Liver (tissue), 9 donors: ENCODE results near the gene GNA15. TPM values are rescaled to one million over a fixed set of nuclear protein-coding genes. Genes with fewer than 3 reads are reported as not detected.
"Not testable (repeated sequence)": the region's sequence is repeated elsewhere in the genome, so short reads cannot be mapped to it uniquely, and the experiment has no call there.

Source experiments
- DNase-seq: peaks from one replicate; pipeline ENCODE4 v3.0.0-alpha.2; 2017; ENCODE audit warnings: low spot score
- H3K27ac ChIP-seq, 2 donors: one replicate each; pipeline ENCODE4 v1.7.0; 2013; ENCODE audit warnings: inconsistent platforms in 2 of 2, low read length in 2 of 2, control low read depth in 1 of 2, low read depth in 1 of 2, mild to moderate bottlenecking in 1 of 2
- H3K27me3 ChIP-seq, 4 donors: one replicate each; pipeline versions ENCODE4 v1.6.1 to v1.7.0; 2013; ENCODE audit warnings: low read length in 3 of 4, inconsistent platforms in 1 of 4, mild to moderate bottlenecking in 1 of 4, moderate library complexity in 1 of 4; ENCODE audit not compliant: control insufficient read depth in 4 of 4, insufficient read depth in 4 of 4
- H3K36me3 ChIP-seq, 4 donors: one replicate each; pipeline versions ENCODE4 v1.6.1 to v1.7.0; 2013; ENCODE audit warnings: low read length in 3 of 4, mild to moderate bottlenecking in 3 of 4, low read depth in 1 of 4, moderate library complexity in 1 of 4; ENCODE audit not compliant: control insufficient read depth in 4 of 4, insufficient read depth in 3 of 4
- H3K4me1 ChIP-seq, 4 donors: one replicate each; pipeline versions ENCODE4 v1.6.1 to v1.7.0; 2013; ENCODE audit warnings: low read length in 3 of 4, mild to moderate bottlenecking in 3 of 4, moderate library complexity in 1 of 4; ENCODE audit not compliant: control insufficient read depth in 4 of 4, insufficient read depth in 4 of 4
- H3K4me3 ChIP-seq, 3 donors: one replicate each; pipeline versions ENCODE4 v1.6.1 to v1.7.0; 2013; ENCODE audit warnings: low read length in 3 of 3, control low read depth in 1 of 3, low read depth in 1 of 3, mild to moderate bottlenecking in 1 of 3
- H3K9ac ChIP-seq, 2 donors: one replicate each; pipeline ENCODE4 v1.7.0; 2013; ENCODE audit warnings: low read length in 2 of 2, mild to moderate bottlenecking in 2 of 2, moderate library complexity in 2 of 2, control low read depth in 1 of 2, low read depth in 1 of 2
- H3K9me3 ChIP-seq, 4 donors: one replicate each; pipeline versions ENCODE4 v1.6.1 to v1.7.0; 2013; ENCODE audit warnings: low read length in 3 of 4; ENCODE audit not compliant: control insufficient read depth in 4 of 4
- ATF3 ChIP-seq: IDR thresholded peaks from 2 replicates; pipeline ENCODE4 v1.6.1; 2016; ENCODE audit warnings: antibody characterized with exemption
- CTCF ChIP-seq: fragments of 150-350 bp; IDR thresholded peaks from 2 replicates; pipeline ENCODE4 v1.5.1; 2017; ENCODE audit warnings: improper control_type of control experiment, low read depth, low read length; ENCODE audit not compliant: missing input control
- EGR1 ChIP-seq, 2 donors: IDR thresholded peaks; 2 replicates each; pipeline ENCODE4 v1.6.1; 2016 to 2018; ENCODE audit warnings: antibody characterized with exemption in 2 of 2, low read depth in 2 of 2
- FOXA1 ChIP-seq: IDR thresholded peaks from 2 replicates; pipeline ENCODE4 v1.6.1; 2016; ENCODE audit warnings: antibody characterized with exemption
- FOXA2 ChIP-seq: IDR thresholded peaks from 2 replicates; pipeline ENCODE4 v1.6.1; 2016; ENCODE audit warnings: antibody characterized with exemption
- GABPA ChIP-seq, 2 donors: IDR thresholded peaks in 1 of 2; conservative IDR thresholded peaks in 1 of 2; 2 replicates each; pipeline ENCODE4 v1.6.1; 2016; ENCODE audit warnings: antibody characterized with exemption in 2 of 2, mild to moderate bottlenecking in 1 of 2, moderate library complexity in 1 of 2
- HNF4A ChIP-seq, 2 donors: conservative IDR thresholded peaks; 2 replicates each; pipeline ENCODE4 v1.6.1; 2016; ENCODE audit warnings: antibody characterized with exemption in 2 of 2, mild to moderate bottlenecking in 2 of 2
- HNF4G ChIP-seq: IDR thresholded peaks from 2 replicates; pipeline ENCODE4 v1.6.1; 2016; ENCODE audit warnings: antibody characterized with exemption
- JUND ChIP-seq, 2 donors: IDR thresholded peaks; 2 replicates each; pipeline ENCODE4 v1.6.1; 2016; ENCODE audit warnings: antibody characterized with exemption in 2 of 2
- MAX ChIP-seq: IDR thresholded peaks from 2 replicates; pipeline ENCODE4 v1.6.1; 2016; ENCODE audit warnings: antibody characterized with exemption
- NR2F2 ChIP-seq: IDR thresholded peaks from 2 replicates; pipeline ENCODE4 v1.6.1; 2016; ENCODE audit warnings: antibody characterized with exemption
- RAD21 ChIP-seq, 2 donors: IDR thresholded peaks; 2 replicates each; pipeline ENCODE4 v1.6.1; 2016; ENCODE audit warnings: antibody characterized with exemption in 2 of 2, mild to moderate bottlenecking in 2 of 2
- REST ChIP-seq: IDR thresholded peaks from 2 replicates; pipeline ENCODE4 v1.6.1; 2016; ENCODE audit warnings: antibody characterized with exemption, mild to moderate bottlenecking
- RXRA ChIP-seq, 2 donors: IDR thresholded peaks; 2 replicates each; pipeline ENCODE4 v1.6.1; 2017 to 2018; ENCODE audit warnings: antibody characterized with exemption in 2 of 2, mild to moderate bottlenecking in 1 of 2
- SP1 ChIP-seq: IDR thresholded peaks from 2 replicates; pipeline ENCODE4 v1.6.1; 2018; ENCODE audit warnings: antibody characterized with exemption, mild to moderate bottlenecking
- TAF1 ChIP-seq: conservative IDR thresholded peaks from 2 replicates; pipeline ENCODE4 v1.6.1; 2016; ENCODE audit warnings: antibody characterized with exemption, mild to moderate bottlenecking
- YY1 ChIP-seq: IDR thresholded peaks from 2 replicates; pipeline ENCODE4 v1.6.1; 2016; ENCODE audit warnings: antibody characterized with exemption, mild to moderate bottlenecking
- ZBTB33 ChIP-seq: IDR thresholded peaks from 2 replicates; pipeline ENCODE4 v1.6.1; 2016; ENCODE audit warnings: antibody characterized with exemption
- WGBS: extraction: QIAGEN DNeasy Blood & Tissue Kit; methylation state at CpG from one replicate; pipeline ENCODE4 v1.1.7; 2013; 5-methylcytosine and 5-hydroxymethylcytosine counted together
- polyA plus RNA-seq, 2 donors: library from polyadenylated mRNA; stranded (reverse) in 1 of 2; unstranded in 1 of 2; fragments of 200-250 nt in 1 of 2; fragments of >200 nt in 1 of 2; fragmentation: Nextera tagmentation in 1 of 2; extraction: Ambion mirVana in 1 of 2; gene quantifications; one replicate each; pipeline versions ENCODE4 v1.2.1 to v1.2.3, GENCODE V29; 2013 to 2015
- total RNA-seq, 2 donors: library from RNA; depleted of rRNA; stranded (reverse); fragments of >200 nt; gene quantifications; one replicate each; pipeline ENCODE4 v1.2.3, GENCODE V29; 2014
- donor health status: healthy.
- donor health status: healthy.
- donor health status: healthy.
- donor health status: healthy.
- donor health status: healthy.

Gene GNA15
- total and polyA plus RNA-seq, 4 donors, result 0.11 to 10.4 (median 1.4) TPM

GRCh38 chr19:3153286-3154230 is 17.7 kb downstream of the GNA15 start:
- Histone ChIP-seq H3K9me3 (no peaks in the 10 kb centered on the region), H3K36me3 (no peaks in the 10 kb centered on the region), H3K4me3 (no peak overlapping the region), H3K4me1 (no peaks in the 10 kb centered on the region), H3K27ac (no peak overlapping the region), H3K9ac (no peak overlapping the region), H3K27me3 (no peaks in the 10 kb centered on the region)
- TF ChIP-seq NR2F2, result no peak
- TF ChIP-seq ATF3, result no peak
- TF ChIP-seq SP1, result no peak
- no peak for TF ChIP-seq REST
- no peak for TF ChIP-seq JUND (IDR thresholded peaks at IDR 0.05)
- no peak for TF ChIP-seq RXRA (IDR thresholded peaks at IDR 0.05)
- no peak for TF ChIP-seq ZBTB33
- no peak for TF ChIP-seq GABPA (IDR thresholded peaks at IDR 0.05 in 1 of 2, conservative IDR thresholded peaks at IDR 0.05 in 1 of 2)
- no peak for TF ChIP-seq YY1
- no peak for TF ChIP-seq EGR1 (IDR thresholded peaks at IDR 0.05; ENCODE audit: low read depth in 2 of 2)
- no peak for TF ChIP-seq RAD21 (IDR thresholded peaks at IDR 0.05)
- TF ChIP-seq MAX, result no peak
- TF ChIP-seq HNF4G, result no peak
- TF ChIP-seq HNF4A (conservative IDR thresholded peaks at IDR 0.05), result no peak
- TF ChIP-seq FOXA2, result no peak
- no peak for TF ChIP-seq CTCF
- no peak for TF ChIP-seq TAF1
- no peak for TF ChIP-seq FOXA1
- DNase-seq, result no peak
- WGBS, result 78% methylated on average over 3 of the region's 3 CpGs

GRCh38 chr19:3154447-3154846 is 18.6 kb downstream of the GNA15 start:
- not testable (repeated sequence) for DNase-seq, H3K4me1 ChIP-seq, H3K4me3 ChIP-seq, H3K9me3 ChIP-seq, H3K9ac ChIP-seq, H3K36me3 ChIP-seq, H3K27ac ChIP-seq, H3K27me3 ChIP-seq
- WGBS, result 82% methylated on average over 3 of the region's 3 CpGs
